HEK293 (cell line): ENCODE measurements around the gene UXS1.
A peak's percentile ranks its signal among the peaks of the same experiment; 100 is the strongest.
"Not testable (repeated sequence)": the region's sequence is repeated elsewhere in the genome, so short reads cannot be mapped to it uniquely, and the experiment has no call there.

Source experiments
- CTCF ChIA-PET: fragments of 350-600 bp; formaldehyde crosslinking; extraction: SDS; loops from one replicate; lab custom pipeline; 2021; ENCODE audit warnings: antibody characterized with exemption; lab: Yijun Ruan, JAX
- POLR2A ChIA-PET: fragments of 300-600 bp; formaldehyde crosslinking; extraction: SDS; loops from one replicate; lab custom pipeline; 2020; ENCODE audit warnings: antibody characterized with exemption, inconsistent platforms; lab: Yijun Ruan, JAX
- H3K27ac ChIP-seq: fragments of 200-500 bp; sonication (Bioruptor generic); 2 replicates; pipeline ENCODE4 v1.5.1; 2014; ENCODE audit warnings: low read depth, low read length, control low read depth, inconsistent platforms; ENCODE audit errors: extremely low read depth
- H3K36me3 ChIP-seq, 2 experiments: fragments of 200-500 bp in 1 of 2; sonication (Bioruptor generic) in 1 of 2; 1 replicate in 1 of 2; 2 replicates in 1 of 2; pipeline ENCODE4 v1.5.1; 2014 to 2017; ENCODE audit warnings: inconsistent platforms in 2 of 2, low read length in 2 of 2; ENCODE audit not compliant: control insufficient read depth in 2 of 2, insufficient read depth in 1 of 2
- H3K4me1 ChIP-seq: fragments of 200-500 bp; sonication (Bioruptor generic); 2 replicates; pipeline ENCODE4 v1.5.1; 2014; ENCODE audit warnings: mild to moderate bottlenecking, low read length, inconsistent platforms; ENCODE audit not compliant: control insufficient read depth, insufficient read depth
- H3K4me3 ChIP-seq: 2 replicates; pipeline ENCODE4 v1.5.1; 2011; ENCODE audit warnings: low read depth, mild to moderate bottlenecking, control low read depth, low read length, moderate library complexity
- H3K9me3 ChIP-seq: fragments of 200-500 bp; sonication (Bioruptor generic); 2 replicates; pipeline ENCODE4 v1.5.1; 2014; ENCODE audit warnings: low read depth, low read length, inconsistent platforms; ENCODE audit not compliant: control insufficient read depth, insufficient read depth
- BCL11B ChIP-seq: fragments of 450-650 bp; formaldehyde crosslinking; IDR thresholded peaks from 2 replicates; pipeline ENCODE4 v1.5.1; 2016; ENCODE audit warnings: low read depth, missing biosample characterization, missing genetic modification characterization
- ELK4 ChIP-seq: IDR thresholded peaks from 2 replicates; pipeline ENCODE4 v1.6.1; 2011; ENCODE audit warnings: mild to moderate bottlenecking, low read depth, low read length, borderline replicate concordance
- KLF16 ChIP-seq: fragments of 450-650 bp; formaldehyde crosslinking; IDR thresholded peaks from 2 replicates; pipeline ENCODE4 v1.5.1; 2017; ENCODE audit warnings: missing biosample characterization, missing genetic modification characterization
- MEIS1 ChIP-seq: sonication (generic); formaldehyde crosslinking; IDR thresholded peaks from 2 replicates; pipeline ENCODE4 v1.8.1; 2022; ENCODE audit warnings: missing genetic modification reagents, mild to moderate bottlenecking, borderline replicate concordance
- PRDM10 ChIP-seq: fragments of 450-650 bp; formaldehyde crosslinking; IDR thresholded peaks from 2 replicates; pipeline ENCODE4 v1.5.1; 2016; ENCODE audit warnings: missing biosample characterization, missing genetic modification characterization
- RBAK ChIP-seq: fragments of 450-650 bp; formaldehyde crosslinking; IDR thresholded peaks from 2 replicates; pipeline ENCODE4 v1.5.1; 2016; ENCODE audit warnings: missing biosample characterization, missing genetic modification characterization
- SALL2 ChIP-seq: fragments of 450-650 bp; formaldehyde crosslinking; IDR thresholded peaks from 2 replicates; pipeline ENCODE4 v1.5.0; 2017; ENCODE audit warnings: missing biosample characterization, mild to moderate bottlenecking, missing genetic modification characterization, borderline replicate concordance
- SCRT1 ChIP-seq: fragments of 450-650 bp; formaldehyde crosslinking; IDR thresholded peaks from 2 replicates; pipeline ENCODE4 v1.5.1; 2016; ENCODE audit warnings: missing biosample characterization, missing genetic modification characterization, borderline replicate concordance
- TCF7L2 ChIP-seq: IDR thresholded peaks from 2 replicates; pipeline ENCODE4 v1.6.1; 2011; ENCODE audit warnings: low read depth, mild to moderate bottlenecking, inconsistent platforms, low read length, moderate library complexity, borderline replicate concordance
- WT1 ChIP-seq: fragments of 450-650 bp; formaldehyde crosslinking; IDR thresholded peaks from 2 replicates; pipeline ENCODE4 v1.5.1; 2016; ENCODE audit warnings: missing biosample characterization, missing genetic modification characterization
- ZFP69B ChIP-seq: fragments of 450-650 bp; formaldehyde crosslinking; IDR thresholded peaks from 2 replicates; pipeline ENCODE4 v1.5.1; 2016; ENCODE audit warnings: missing biosample characterization, missing genetic modification characterization
- ZNF544 ChIP-seq: fragments of 450-650 bp; formaldehyde crosslinking; IDR thresholded peaks from 2 replicates; pipeline ENCODE4 v1.5.0; 2017; ENCODE audit warnings: missing biosample characterization, missing genetic modification characterization
- ZNF624 ChIP-seq: fragments of 450-650 bp; formaldehyde crosslinking; IDR thresholded peaks from 2 replicates; pipeline ENCODE4 v1.5.1; 2017; ENCODE audit warnings: missing biosample characterization, missing genetic modification characterization
- ZNF747 ChIP-seq: fragments of 450-650 bp; formaldehyde crosslinking; IDR thresholded peaks from 2 replicates; pipeline ENCODE4 v1.5.1; 2016; ENCODE audit warnings: missing biosample characterization, missing genetic modification characterization
- ZNF792 ChIP-seq: fragments of 450-650 bp; formaldehyde crosslinking; IDR thresholded peaks from 2 replicates; pipeline ENCODE4 v1.5.1; 2016; ENCODE audit warnings: missing biosample characterization, missing genetic modification characterization

Gene UXS1

GRCh38 chr2:106139238-106139935 lies 54.7 kb downstream of the UXS1 start:
- ChIA-PET CTCF (no interaction called here), POLR2A (no interaction called here)
- H3K4me1 ChIP-seq = no peaks in the 10 kb centered on the region; the same call in 1 of the 2 replicates
- H3K9me3 ChIP-seq = no peaks in the 10 kb centered on the region
- H3K27ac ChIP-seq = no peak overlapping the region
- H3K36me3 ChIP-seq = peaks cover 3 to 16% of the 10 kb centered on the region in 2 experiments; a peak in 2 of 3 replicates
- no peak overlapping the region for H3K4me3 ChIP-seq
- TF ChIP-seq ELK4 (no peak), KLF16 (tag by site-specific recombination) (no peak), ZFP69B (tag by site-specific recombination) (no peak), SALL2 (no peak), MEIS1 (CRISPR knock-in tag) (no peak), SCRT1 (no peak), ZNF624 (no peak), RBAK (tag by site-specific recombination) (no peak), ZNF747 (tag by site-specific recombination) (no peak)

GRCh38 chr2:106138543-106139237 lies 55.4 kb downstream of the UXS1 start:
- Histone ChIP-seq H3K36me3 (peaks cover 3 to 14% of the 10 kb centered on the region in 2 experiments; a peak in 2 of 3 replicates), H3K9me3 (no peaks in the 10 kb centered on the region), H3K4me1 (no peaks in the 10 kb centered on the region; the same call in 1 of the 2 replicates), H3K4me3 (no peak overlapping the region), H3K27ac (no peak overlapping the region)
- ChIA-PET CTCF (no interaction called here), POLR2A (no interaction called here)
- TF ChIP-seq PRDM10 (tag by site-specific recombination) = peak; percentile 51; the same call in 1 of the 2 replicates
- no peak for TF ChIP-seq ZNF792 (tag by site-specific recombination)

- TF ChIP-seq ZNF544 = no peak
- TF ChIP-seq WT1 (tag by site-specific recombination) = no peak
- TF ChIP-seq BCL11B (tag by site-specific recombination) = no peak
- TF ChIP-seq TCF7L2 = no peak
- ChIA-PET CTCF (no interaction called here), POLR2A (no interaction called here)
- Histone ChIP-seq H3K27ac (no peak overlapping the region), H3K9me3 (no peaks in the 10 kb centered on the region), H3K36me3 (peaks cover 3 to 11% of the 10 kb centered on the region in 2 experiments; a peak in 2 of 3 replicates), H3K4me1 (no peaks in the 10 kb centered on the region; the same call in 1 of the 2 replicates), H3K4me3 (no peak overlapping the region)
These were observed 56.2 kb downstream of the UXS1 start for GRCh38 chr2:106137731-106138521.

- peaks cover 0 to 22% of the 10 kb centered on the region in 2 experiments; a peak in 2 of 3 replicates for H3K36me3 ChIP-seq
- POLR2A ChIA-PET, H3K9me3 ChIP-seq, H3K27ac ChIP-seq, H3K4me3 ChIP-seq, H3K4me1 ChIP-seq: not testable (repeated sequence)
- CTCF ChIA-PET = interaction anchor here (0.6 kb wide), 1 partner anchor 413 kb away, joined by 3 read pairs; no protein-coding TSS in a partner anchor
These were observed 62.9 kb downstream of the UXS1 start for GRCh38 chr2:106131192-106131591.
